ENCODE measurements around the gene LSM14A. TPM values are rescaled to one million over a fixed set of nuclear protein-coding genes. Genes with fewer than 3 reads are reported as not detected.

Gene LSM14A
- total and polyA plus RNA-seq, 2 of the 13 experiments (the other 11 are each of a cell fraction or from before 2014, with no cell fraction given), result 77.0 to 83.6 TPM

GRCh38 chr19:34173193-34173956 lies 1.1 kb downstream of the LSM14A start (continued):
- TF ChIP-seq, protein P1, sequence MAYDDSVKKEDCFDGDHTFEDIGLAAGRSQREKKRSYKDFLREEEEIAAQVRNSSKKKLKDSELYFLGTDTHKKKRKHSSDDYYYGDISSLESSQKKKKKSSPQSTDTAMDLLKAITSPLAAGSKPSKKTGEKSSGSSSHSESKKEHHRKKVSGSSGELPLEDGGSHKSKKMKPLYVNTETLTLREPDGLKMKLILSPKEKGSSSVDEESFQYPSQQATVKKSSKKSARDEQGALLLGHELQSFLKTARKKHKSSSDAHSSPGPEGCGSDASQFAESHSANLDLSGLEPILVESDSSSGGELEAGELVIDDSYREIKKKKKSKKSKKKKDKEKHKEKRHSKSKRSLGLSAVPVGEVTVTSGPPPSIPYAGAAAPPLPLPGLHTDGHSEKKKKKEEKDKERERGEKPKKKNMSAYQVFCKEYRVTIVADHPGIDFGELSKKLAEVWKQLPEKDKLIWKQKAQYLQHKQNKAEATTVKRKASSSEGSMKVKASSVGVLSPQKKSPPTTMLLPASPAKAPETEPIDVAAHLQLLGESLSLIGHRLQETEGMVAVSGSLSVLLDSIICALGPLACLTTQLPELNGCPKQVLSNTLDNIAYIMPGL (CRISPR knock-in tag; IDR thresholded peaks at IDR 0.05; ENCODE audit: borderline replicate concordance in 1 of 2, low read depth in 1 of 2), result peak; percentile 44 to 65; a peak in 3 of 4 replicates
- TF ChIP-seq PRPF4 (IDR thresholded peaks at IDR 0.05; ENCODE audit: low read depth, low read length, poor library complexity, severe bottlenecking), result no peak
- TF ChIP-seq ZNF883 (CRISPR knock-in tag; IDR thresholded peaks at IDR 0.05; ENCODE audit: not compliant biosample characterization), result no peak
- no peak for TF ChIP-seq ASH2L (IDR thresholded peaks at IDR 0.05; ENCODE audit: insufficient read length, low read depth, low read length)
- TF ChIP-seq POLR2AphosphoS5 (IDR thresholded peaks at IDR 0.05; ENCODE audit: low read depth, low read length), result peak; percentile 79
- TF ChIP-seq MEF2D (CRISPR knock-in tag; IDR thresholded peaks at IDR 0.05), result no peak
- 0 out of 2 replicates have a peak, but pooled peaks have one; percentile 26 for TF ChIP-seq ZNF773 (CRISPR knock-in tag; IDR thresholded peaks at IDR 0.05; ENCODE audit: borderline replicate concordance)
- TF ChIP-seq POLR2G (IDR thresholded peaks at IDR 0.05; ENCODE audit: low read depth, low read length), result peak; percentile 80
- no peak for TF ChIP-seq RELA (CRISPR knock-in tag; IDR thresholded peaks at IDR 0.05)
- TF ChIP-seq TOPORS (CRISPR knock-in tag; IDR thresholded peaks at IDR 0.05), result no peak
- TF ChIP-seq TBX2 (CRISPR knock-in tag; IDR thresholded peaks at IDR 0.05; ENCODE audit: borderline replicate concordance), result peak; percentile 76; the same call in 1 of the 2 replicates
- TF ChIP-seq JUND (CRISPR knock-in tag; IDR thresholded peaks at IDR 0.05), result 0 out of 2 replicates have a peak, but pooled peaks have one; percentile 20
- TF ChIP-seq ZNF607 (CRISPR knock-in tag; IDR thresholded peaks at IDR 0.05; ENCODE audit: borderline replicate concordance), result no peak
- TF ChIP-seq NR2F2 (IDR thresholded peaks at IDR 0.05; ENCODE audit: borderline replicate concordance, low read depth), result no peak
- no peak for TF ChIP-seq ZNF737 (CRISPR knock-in tag; IDR thresholded peaks at IDR 0.05; ENCODE audit: borderline replicate concordance)
- TF ChIP-seq SP1 (IDR thresholded peaks at IDR 0.05), result no peak
- 0 out of 2 replicates have a peak, but pooled peaks have one; percentile 20 for TF ChIP-seq SP1 (CRISPR knock-in tag; IDR thresholded peaks at IDR 0.05)
- peak; percentile 92 for TF ChIP-seq CEBPB (IDR thresholded peaks at IDR 0.05; ENCODE audit: borderline replicate concordance, low read depth, low read length)
- TF ChIP-seq THAP8 (CRISPR knock-in tag; IDR thresholded peaks at IDR 0.05; ENCODE audit: borderline replicate concordance), result no peak
